SK-N-SH (cell line): Measurements from ENCODE around the gene NPAS3. TPM values are rescaled to one million over a fixed set of nuclear protein-coding genes. Genes with fewer than 3 reads are reported as not detected.

ENCODE experiments used
- CTCF ChIA-PET: fragments of 300-600, 350-600 bp; formaldehyde crosslinking; extraction: SDS; loops from one replicate; lab custom pipeline; 2021; lab: Yijun Ruan, JAX
- POLR2A ChIA-PET: fragments of 350-600 bp; sonication (Branson Sonifier 250); formaldehyde crosslinking; extraction: SDS; loops from one replicate; lab custom pipeline; 2020; ENCODE audit warnings: antibody characterized with exemption, inconsistent platforms; lab: Yijun Ruan, JAX
- DNase-seq: peaks from one replicate; pipeline ENCODE4 v3.0.0; 2012
- H2AFZ ChIP-seq: fragments of 200-600 bp; sonication (generic); 2 replicates; pipeline ENCODE4 v1.8.1; 2016; ENCODE audit warnings: antibody characterized with exemption, mild to moderate bottlenecking, low read depth
- H3F3A ChIP-seq: fragments of 200-600 bp; sonication (generic); replicated peaks from 2 replicates; pipeline ENCODE3; 2016; ENCODE audit warnings: antibody characterized with exemption, mild to moderate bottlenecking; ENCODE audit not compliant: insufficient read depth
- H3K27ac ChIP-seq, 2 experiments: fragments of 200-500 bp in 1 of 2; fragments of 200-600 bp in 1 of 2; sonication (Bioruptor generic) in 1 of 2; sonication (generic), shearing (Covaris generic) in 1 of 2; 2 replicates each; pipeline versions ENCODE4 v1.5.1 to v1.6.1; 2014 to 2016; ENCODE audit warnings: low read depth in 2 of 2, inconsistent platforms in 1 of 2, low read length in 1 of 2, mild to moderate bottlenecking in 1 of 2, mixed read lengths in 1 of 2
- H3K27me3 ChIP-seq: fragments of 200-600 bp; sonication (generic), shearing (Covaris generic); 2 replicates; pipeline ENCODE4 v1.6.1; 2016; ENCODE audit warnings: mixed run types; ENCODE audit not compliant: insufficient read depth
- H3K36me3 ChIP-seq, 2 experiments: fragments of 200-500 bp in 1 of 2; fragments of 200-600 bp in 1 of 2; sonication (Bioruptor generic) in 1 of 2; sonication (generic) in 1 of 2; replicated peaks in 1 of 2; 2 replicates each; pipeline versions ENCODE3 to v1.5.1; 2014 to 2016; ENCODE audit warnings: low read length in 1 of 2, mild to moderate bottlenecking in 1 of 2; ENCODE audit not compliant: insufficient read depth in 2 of 2, control insufficient read depth in 1 of 2
- H3K4me1 ChIP-seq, 2 experiments: fragments of 200-500 bp in 1 of 2; fragments of 200-600 bp in 1 of 2; sonication (Bioruptor generic) in 1 of 2; sonication (generic), shearing (Covaris generic) in 1 of 2; 2 replicates each; pipeline versions ENCODE4 v1.5.1 to v1.6.1; 2014 to 2016; ENCODE audit warnings: low read depth in 1 of 2, low read length in 1 of 2, mixed run types in 1 of 2; ENCODE audit not compliant: insufficient read depth in 2 of 2, control insufficient read depth in 1 of 2
- H3K4me2 ChIP-seq: fragments of 200-600 bp; sonication (generic), shearing (Covaris generic); 2 replicates; pipeline ENCODE4 v1.6.1; 2017; ENCODE audit warnings: mixed run types
- H3K4me3 ChIP-seq, 2 experiments: fragments of 200-500 bp in 1 of 2; fragments of 200-600 bp in 1 of 2; sonication (Bioruptor generic) in 1 of 2; sonication (generic), shearing (Covaris generic) in 1 of 2; 2 replicates each; pipeline versions ENCODE4 v1.5.1 to v1.8.1; 2014 to 2016; ENCODE audit warnings: low read depth in 2 of 2, inconsistent platforms in 1 of 2, low read length in 1 of 2, mild to moderate bottlenecking in 1 of 2, mixed read lengths in 1 of 2, moderate library complexity in 1 of 2
- H3K79me2 ChIP-seq: fragments of 200-600 bp; sonication (generic); 2 replicates; pipeline ENCODE4 v1.8.1; 2017; ENCODE audit warnings: mild to moderate bottlenecking; ENCODE audit not compliant: insufficient read depth
- H3K9ac ChIP-seq: fragments of 200-600 bp; sonication (generic); 2 replicates; pipeline ENCODE4 v1.6.1; 2017; ENCODE audit warnings: mixed run types
- H3K9me2 ChIP-seq: fragments of 200-600 bp; sonication (generic); 2 replicates; pipeline ENCODE4 v1.6.1; 2017; ENCODE audit warnings: mixed run types
- H3K9me3 ChIP-seq: fragments of 200-600 bp; sonication (generic); 2 replicates; pipeline ENCODE4 v1.6.1; 2017; ENCODE audit warnings: mixed run types, mild to moderate bottlenecking, moderate library complexity
- H4K20me1 ChIP-seq: fragments of 200-600 bp; sonication (generic); 2 replicates; pipeline ENCODE4 v1.6.1; 2017; ENCODE audit warnings: mild to moderate bottlenecking, mixed run types; ENCODE audit not compliant: insufficient read depth
- EP300 ChIP-seq, 2 experiments: IDR thresholded peaks; 2 replicates each; pipeline versions ENCODE4 v1.4.0 to v1.6.1; 2012; ENCODE audit warnings: borderline replicate concordance in 1 of 2, low read depth in 1 of 2, low read length in 1 of 2
- EZH2phosphoT487 ChIP-seq: fragments of 200-600 bp; sonication (generic); IDR thresholded peaks from 2 replicates; pipeline ENCODE4 v1.6.1; 2017; ENCODE audit warnings: low read depth, mixed run types, mild to moderate bottlenecking, antibody characterized with exemption, moderate library complexity, borderline replicate concordance
- FOSL2 ChIP-seq: IDR thresholded peaks from 2 replicates; pipeline ENCODE4 v1.4.0; 2012; ENCODE audit warnings: low read depth, mild to moderate bottlenecking, moderate library complexity, borderline replicate concordance
- FOXJ3 ChIP-seq: sonication (generic); formaldehyde crosslinking; IDR thresholded peaks from 2 replicates; pipeline ENCODE4 v1.5.1; 2020; ENCODE audit warnings: mild to moderate bottlenecking, missing genetic modification reagents
- GABPA ChIP-seq: IDR thresholded peaks from 2 replicates; pipeline ENCODE4 v1.4.0; 2012; ENCODE audit warnings: low read depth, mild to moderate bottlenecking
- JUND ChIP-seq: IDR thresholded peaks from 2 replicates; pipeline ENCODE4 v1.4.0; 2012
- MEF2A ChIP-seq: IDR thresholded peaks from 2 replicates; pipeline ENCODE4 v1.4.0; 2012; ENCODE audit warnings: low read depth, borderline replicate concordance
- NFIC ChIP-seq: IDR thresholded peaks from 2 replicates; pipeline ENCODE4 v1.4.0; 2012; ENCODE audit warnings: borderline replicate concordance
- POLR2AphosphoS5 ChIP-seq: IDR thresholded peaks from 2 replicates; pipeline ENCODE4 v1.6.1; 2012; ENCODE audit warnings: low read depth, low read length
- RAD21 ChIP-seq: IDR thresholded peaks from 2 replicates; pipeline ENCODE4 v1.6.1; 2012; ENCODE audit warnings: mild to moderate bottlenecking, low read length
- RCOR1 ChIP-seq: fragments of 150-350 bp; IDR thresholded peaks from 2 replicates; pipeline ENCODE4 v1.6.1; 2017; ENCODE audit warnings: antibody characterized with exemption, low read length
- RXRA ChIP-seq: IDR thresholded peaks from 2 replicates; pipeline ENCODE4 v1.4.0; 2012; ENCODE audit warnings: low read depth, mild to moderate bottlenecking, borderline replicate concordance
- SIN3A ChIP-seq: IDR thresholded peaks from 2 replicates; pipeline ENCODE4 v1.6.1; 2012; ENCODE audit warnings: low read depth, mild to moderate bottlenecking, low read length, moderate library complexity, borderline replicate concordance
- TCF12 ChIP-seq: IDR thresholded peaks from 2 replicates; pipeline ENCODE4 v1.4.0; 2012
- TEAD4 ChIP-seq: IDR thresholded peaks from 2 replicates; pipeline ENCODE4 v1.4.0; 2012; ENCODE audit warnings: mild to moderate bottlenecking, borderline replicate concordance; ENCODE audit not compliant: insufficient read depth
- YY1 ChIP-seq: IDR thresholded peaks from 2 replicates; pipeline ENCODE4 v1.4.0; 2012; ENCODE audit warnings: low read depth, mild to moderate bottlenecking
- WGBS: methylation state at CpG from one replicate; pipeline ENCODE4 v1.1.6; 2017; ENCODE audit warnings: low lambda C conversion rate; 5-methylcytosine and 5-hydroxymethylcytosine counted together
- polyA plus RNA-seq, 3 experiments: library from polyadenylated mRNA; depleted of rRNA; stranded (reverse); fragments of >200 nt; gene quantifications; 2 replicates each; pipeline ENCODE4 v1.2.3, GENCODE V29; 2012
- TF ChIP-seq, protein P1 (sequence below): IDR thresholded peaks from 2 replicates; pipeline ENCODE4 v1.6.1; 2012; ENCODE audit warnings: mild to moderate bottlenecking, low read depth, low read length, moderate library complexity
- TF ChIP-seq, protein P2 (sequence below): IDR thresholded peaks from 2 replicates; pipeline ENCODE4; 2012

NPAS3 gene
- polyA plus RNA-seq, 1 of the 3 experiments (the other 2 are of a cell fraction): 4.3 TPM

DNA sequence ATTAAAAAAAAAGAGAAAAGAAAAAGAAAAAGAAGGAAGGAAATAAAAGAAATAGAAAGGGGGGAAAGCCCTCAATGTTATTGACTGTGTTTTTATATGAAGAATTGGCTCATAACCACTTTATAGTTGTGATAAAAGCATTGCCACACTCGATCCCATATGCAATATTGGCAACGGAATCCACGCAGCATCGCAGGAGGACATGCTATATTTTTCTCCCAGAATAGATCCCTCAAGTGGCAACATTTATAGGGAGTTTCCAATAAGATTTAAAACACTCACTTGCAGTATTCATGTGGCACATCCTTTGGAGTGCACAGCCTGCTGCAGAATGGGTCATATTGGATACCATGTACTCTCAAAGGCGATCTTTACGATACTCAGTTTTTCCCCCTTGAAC lies 788.9 kb downstream of the NPAS3 start (continued):
- TF ChIP-seq RAD21: no peak
- TF ChIP-seq YY1: no peak
- TF ChIP-seq RCOR1: no peak
- no peak for TF ChIP-seq FOXJ3 (CRISPR knock-in tag)
- TF ChIP-seq EP300 (IDR thresholded peaks at IDR 0.05; ENCODE audit: borderline replicate concordance in 1 of 2, low read depth in 1 of 2, low read length in 1 of 2): no peak

DNA sequence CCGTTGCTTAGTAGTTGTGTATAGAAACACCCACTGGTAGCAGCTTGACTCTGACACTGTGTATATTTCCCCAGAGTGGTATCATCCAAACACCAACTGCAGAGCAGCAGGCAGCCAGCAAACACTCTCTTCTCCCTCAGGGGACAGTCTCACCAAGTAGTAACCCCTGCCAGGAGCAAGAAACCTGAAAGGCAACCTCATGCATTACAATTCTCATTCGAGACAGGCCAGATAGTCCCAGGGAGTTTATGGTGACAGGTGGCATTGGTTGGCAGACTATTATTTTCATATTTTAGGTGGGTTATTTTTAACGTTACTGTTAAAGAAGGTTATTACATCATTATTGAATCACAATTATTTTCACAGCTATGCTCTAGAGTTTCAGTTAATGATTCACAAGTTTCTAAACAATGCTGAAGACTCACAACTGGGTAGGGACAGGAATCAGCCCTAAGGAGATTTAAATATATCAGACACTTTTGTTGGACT lies 789.4 kb downstream of the NPAS3 start:
- no peaks in the 10 kb centered on the region for H3K9me3 ChIP-seq
- DNase-seq: no peak
- no peaks in the 10 kb centered on the region for H3F3A ChIP-seq
- no peak overlapping the region for H3K27ac ChIP-seq
- CTCF ChIA-PET: interaction anchor here (1.0 kb wide), 1 partner anchor 122 kb away, joined by 3 read pairs; no protein-coding TSS in a partner anchor
- H3K4me3 ChIP-seq: no peak overlapping the region
- no peak overlapping the region for H3K9ac ChIP-seq
- H3K4me2 ChIP-seq: no peak overlapping the region
- WGBS: 75% methylated on average over 3 of the region's 3 CpGs
- POLR2A ChIA-PET: no interaction called here
- no peaks in the 10 kb centered on the region for H3K36me3 ChIP-seq
- no peaks in the 10 kb centered on the region for H3K27me3 ChIP-seq
- TF ChIP-seq MEF2A (no peak), TCF12 (no peak), TEAD4 (no peak), JUND (no peak), POLR2AphosphoS5 (no peak), EZH2phosphoT487 (no peak), GABPA (no peak), YY1 (no peak), SIN3A (no peak), FOSL2 (no peak), RAD21 (no peak), RXRA (no peak), NFIC (no peak), EP300 (IDR thresholded peaks at IDR 0.05; ENCODE audit: borderline replicate concordance in 1 of 2, low read depth in 1 of 2, low read length in 1 of 2) (no peak)
- TF ChIP-seq, protein P1, sequence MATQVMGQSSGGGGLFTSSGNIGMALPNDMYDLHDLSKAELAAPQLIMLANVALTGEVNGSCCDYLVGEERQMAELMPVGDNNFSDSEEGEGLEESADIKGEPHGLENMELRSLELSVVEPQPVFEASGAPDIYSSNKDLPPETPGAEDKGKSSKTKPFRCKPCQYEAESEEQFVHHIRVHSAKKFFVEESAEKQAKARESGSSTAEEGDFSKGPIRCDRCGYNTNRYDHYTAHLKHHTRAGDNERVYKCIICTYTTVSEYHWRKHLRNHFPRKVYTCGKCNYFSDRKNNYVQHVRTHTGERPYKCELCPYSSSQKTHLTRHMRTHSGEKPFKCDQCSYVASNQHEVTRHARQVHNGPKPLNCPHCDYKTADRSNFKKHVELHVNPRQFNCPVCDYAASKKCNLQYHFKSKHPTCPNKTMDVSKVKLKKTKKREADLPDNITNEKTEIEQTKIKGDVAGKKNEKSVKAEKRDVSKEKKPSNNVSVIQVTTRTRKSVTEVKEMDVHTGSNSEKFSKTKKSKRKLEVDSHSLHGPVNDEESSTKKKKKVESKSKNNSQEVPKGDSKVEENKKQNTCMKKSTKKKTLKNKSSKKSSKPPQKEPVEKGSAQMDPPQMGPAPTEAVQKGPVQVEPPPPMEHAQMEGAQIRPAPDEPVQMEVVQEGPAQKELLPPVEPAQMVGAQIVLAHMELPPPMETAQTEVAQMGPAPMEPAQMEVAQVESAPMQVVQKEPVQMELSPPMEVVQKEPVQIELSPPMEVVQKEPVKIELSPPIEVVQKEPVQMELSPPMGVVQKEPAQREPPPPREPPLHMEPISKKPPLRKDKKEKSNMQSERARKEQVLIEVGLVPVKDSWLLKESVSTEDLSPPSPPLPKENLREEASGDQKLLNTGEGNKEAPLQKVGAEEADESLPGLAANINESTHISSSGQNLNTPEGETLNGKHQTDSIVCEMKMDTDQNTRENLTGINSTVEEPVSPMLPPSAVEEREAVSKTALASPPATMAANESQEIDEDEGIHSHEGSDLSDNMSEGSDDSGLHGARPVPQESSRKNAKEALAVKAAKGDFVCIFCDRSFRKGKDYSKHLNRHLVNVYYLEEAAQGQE: no peak
- TF ChIP-seq, protein P2, sequence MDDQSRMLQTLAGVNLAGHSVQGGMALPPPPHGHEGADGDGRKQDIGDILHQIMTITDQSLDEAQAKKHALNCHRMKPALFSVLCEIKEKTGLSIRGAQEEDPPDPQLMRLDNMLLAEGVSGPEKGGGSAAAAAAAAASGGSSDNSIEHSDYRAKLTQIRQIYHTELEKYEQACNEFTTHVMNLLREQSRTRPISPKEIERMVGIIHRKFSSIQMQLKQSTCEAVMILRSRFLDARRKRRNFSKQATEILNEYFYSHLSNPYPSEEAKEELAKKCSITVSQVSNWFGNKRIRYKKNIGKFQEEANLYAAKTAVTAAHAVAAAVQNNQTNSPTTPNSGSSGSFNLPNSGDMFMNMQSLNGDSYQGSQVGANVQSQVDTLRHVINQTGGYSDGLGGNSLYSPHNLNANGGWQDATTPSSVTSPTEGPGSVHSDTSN: no peak
- no peak overlapping the region for H2AFZ ChIP-seq
- no peaks in the 10 kb centered on the region; a peak in 1 of 4 replicates for H3K4me1 ChIP-seq
- H3K79me2 ChIP-seq: no peaks in the 10 kb centered on the region
- no peaks in the 10 kb centered on the region for H3K9me2 ChIP-seq
- H4K20me1 ChIP-seq: no peaks in the 10 kb centered on the region
